Right kidney (tissue), 1 donor: Measurements from ENCODE around the gene PAQR3.
"Not testable (repeated sequence)": the region's sequence is repeated elsewhere in the genome, so short reads cannot be mapped to it uniquely, and the experiment has no call there.

Experiments used
- DNase-seq: peaks from one replicate; pipeline ENCODE4 v3.0.0-alpha.2; 2016

The PAQR3 gene

GRCh38 chr4:78930016-78930629, 9.1 kb downstream of the PAQR3 start:
- DNase-seq: no peak

- no peak for DNase-seq
These were observed 10.4 kb downstream of the PAQR3 start for GRCh38 chr4:78928835-78929234.

GRCh38 chr4:78926826-78927225, 12.4 kb downstream of the PAQR3 start:
- DNase-seq: no peak

- no peak for DNase-seq
These were observed 15.6 kb downstream of the PAQR3 start for GRCh38 chr4:78923464-78924312.

- DNase-seq: no peak
These were observed 17.0 kb downstream of the PAQR3 start for GRCh38 chr4:78922207-78922606.

GRCh38 chr4:78910612-78911011, 28.6 kb downstream of the PAQR3 start:
- DNase-seq: no peak

- DNase-seq: not testable (repeated sequence)
These were observed 30.3 kb downstream of the PAQR3 start for GRCh38 chr4:78908974-78909373.

DNA sequence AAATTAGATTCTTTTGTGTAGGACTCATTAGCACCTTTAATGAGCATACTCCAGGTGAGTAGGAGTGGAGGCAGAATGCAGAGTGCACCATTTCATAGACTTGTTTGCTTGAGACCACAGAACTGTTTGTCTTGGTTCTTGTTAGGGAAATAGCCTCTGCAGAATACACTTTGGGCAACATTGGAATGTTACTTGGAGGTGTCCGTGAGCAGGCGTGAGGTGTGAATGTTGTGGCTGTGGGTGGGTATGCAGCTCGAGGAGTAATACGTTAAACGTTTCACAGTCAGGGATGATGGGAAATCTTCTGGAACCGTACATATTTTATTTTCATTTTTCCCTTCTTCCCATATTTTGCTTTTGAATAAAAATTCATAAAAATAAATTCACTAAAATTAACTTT, 31.6 kb downstream of the PAQR3 start:
- no peak for DNase-seq

DNA sequence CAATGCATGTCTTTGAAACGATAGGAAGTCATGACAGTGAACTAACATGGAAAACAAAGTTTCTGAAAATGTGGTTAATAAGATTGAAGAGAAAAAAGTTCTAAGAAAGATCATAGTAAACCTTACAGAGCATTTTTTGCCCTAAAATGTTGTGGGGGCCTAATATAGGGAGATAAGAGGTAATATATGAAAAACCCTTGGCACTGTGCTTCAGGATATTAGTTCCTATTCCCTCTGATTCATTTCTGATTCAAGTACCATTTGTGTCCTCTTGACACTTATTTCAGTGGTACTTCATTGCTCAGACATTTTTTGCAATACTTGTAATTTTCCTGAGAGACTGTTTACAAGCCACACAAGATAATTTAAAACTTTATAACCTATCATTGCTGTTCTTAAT, 35.1 kb downstream of the PAQR3 start:
- no peak for DNase-seq

DNA sequence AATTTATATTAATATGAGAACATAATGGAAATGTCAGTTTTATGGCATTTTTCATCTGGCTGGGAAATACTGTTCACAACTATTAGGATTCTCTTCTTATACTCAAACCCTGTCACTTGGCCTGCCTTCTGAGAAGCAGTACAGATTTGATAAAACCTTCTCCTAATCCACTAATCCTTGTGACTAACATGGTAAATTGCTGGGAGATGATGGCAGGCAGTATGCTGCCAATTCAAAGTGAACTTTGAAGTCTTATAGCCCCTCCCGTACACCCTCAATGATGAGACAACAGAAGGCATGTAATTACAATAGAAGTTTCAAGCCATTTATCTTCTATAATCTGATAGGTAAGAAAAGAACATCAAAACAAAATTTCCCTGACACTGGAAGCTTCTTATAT, 36.9 kb downstream of the PAQR3 start:
- DNase-seq: no peak

GRCh38 chr4:78901882-78902281, 37.4 kb downstream of the PAQR3 start:
- no peak for DNase-seq

DNA sequence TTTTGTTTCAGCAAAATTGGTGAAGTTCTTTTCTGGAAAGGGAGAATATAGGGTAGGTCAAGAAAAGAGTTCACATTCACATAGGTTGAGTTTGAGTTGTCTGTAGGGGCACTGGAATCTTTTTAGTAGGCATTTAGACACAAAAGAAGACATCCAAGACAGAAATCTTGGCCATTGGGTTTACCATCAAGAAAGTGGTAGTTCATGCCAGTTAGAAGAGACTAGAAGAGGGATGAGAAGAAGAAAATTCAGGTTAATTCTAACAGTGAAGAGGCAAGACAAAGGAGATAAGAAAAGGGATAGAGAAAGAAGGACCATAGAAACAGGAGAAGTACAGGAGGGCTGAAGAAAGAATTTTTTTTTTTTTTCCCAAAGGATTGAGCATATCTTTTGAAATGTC, 39.9 kb downstream of the PAQR3 start:
- DNase-seq: no peak

DNA sequence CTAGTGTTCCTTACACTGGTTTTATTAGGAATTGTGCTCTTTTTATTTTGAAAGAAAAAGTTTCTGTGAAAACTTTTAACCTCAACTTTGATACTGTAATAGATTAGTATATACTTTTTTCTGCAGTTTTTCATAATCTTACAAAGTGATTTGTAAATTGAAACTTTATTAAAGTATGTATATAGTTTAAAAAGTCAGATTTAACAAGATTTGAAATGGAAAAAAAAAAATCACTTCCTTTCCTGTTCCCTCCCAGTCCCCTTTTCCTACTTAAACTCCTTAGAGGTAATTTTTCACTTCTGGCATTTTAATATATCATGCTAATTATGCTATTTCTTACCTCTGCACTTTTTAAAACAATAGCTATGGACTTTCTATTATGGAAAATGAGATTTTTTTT, 49.3 kb downstream of the PAQR3 start:
- DNase-seq: no peak

DNA sequence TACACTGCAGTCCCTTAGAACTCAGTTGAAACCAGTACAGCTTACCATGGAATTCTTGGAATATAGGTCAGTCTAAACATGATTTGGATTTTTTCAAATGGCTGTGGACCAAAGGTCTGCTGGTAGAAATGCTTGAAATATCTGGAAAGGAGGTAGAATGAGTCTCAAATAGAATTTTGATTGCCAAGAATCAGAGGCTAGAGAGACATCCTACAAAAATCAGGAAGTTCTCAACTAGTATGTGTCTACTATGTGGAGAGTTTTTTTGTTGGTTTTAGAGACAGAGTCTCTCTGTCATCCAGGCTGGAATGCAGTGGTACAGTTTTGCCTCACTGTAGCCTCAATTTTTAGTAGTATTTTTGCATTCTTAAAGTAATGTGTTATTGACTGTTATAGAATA, 53.6 kb downstream of the PAQR3 start:
- no peak for DNase-seq

GRCh38 chr4:78880874-78881492, 58.3 kb downstream of the PAQR3 start:
- DNase-seq: no peak

DNA sequence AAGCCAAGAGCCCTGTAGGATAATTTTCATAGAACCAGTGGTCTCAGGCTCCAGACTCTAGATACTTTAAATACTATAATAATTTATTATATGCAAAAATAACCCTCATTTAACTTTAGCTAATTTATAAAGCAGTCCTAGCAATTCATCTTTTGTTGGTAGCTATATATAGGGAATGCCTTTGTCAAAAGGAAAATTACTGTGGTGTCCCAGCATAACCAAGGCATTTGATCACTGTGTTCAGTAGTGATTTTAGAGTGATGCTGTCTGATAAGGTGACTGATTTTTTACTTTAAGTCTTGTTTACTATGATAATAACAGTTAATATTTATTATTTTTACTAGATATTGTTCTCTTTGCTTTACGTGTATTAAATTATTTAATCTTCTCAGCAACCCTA, 61.2 kb downstream of the PAQR3 start:
- no peak for DNase-seq

- no peak for DNase-seq
These were observed 62.5 kb downstream of the PAQR3 start for GRCh38 chr4:78876568-78877320.

- DNase-seq: no peak
These were observed 69.2 kb downstream of the PAQR3 start for GRCh38 chr4:78870056-78870455.

DNA sequence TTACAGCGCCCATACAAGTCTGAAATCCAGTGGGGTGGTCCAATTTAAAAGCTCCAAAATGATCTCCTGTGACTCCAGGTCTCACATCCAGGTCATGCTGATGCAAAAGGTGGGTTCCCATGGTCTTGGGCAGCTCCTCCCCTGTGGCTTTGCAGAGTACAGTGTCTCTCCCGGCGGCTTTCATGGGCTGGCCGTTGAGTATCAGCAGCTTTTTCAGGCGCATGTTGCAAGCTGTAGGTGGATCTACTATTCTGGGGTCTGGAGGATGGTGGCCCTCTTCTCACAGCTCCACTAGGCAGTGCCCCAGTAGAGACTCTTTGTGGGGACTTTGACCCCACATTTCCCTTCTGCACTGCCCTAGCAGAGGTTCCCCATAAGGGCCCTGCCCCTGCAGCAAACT, 70.5 kb downstream of the PAQR3 start:
- DNase-seq: not testable (repeated sequence)

- no peak for DNase-seq
These were observed 73.8 kb downstream of the PAQR3 start for GRCh38 chr4:78865451-78865850.

DNA sequence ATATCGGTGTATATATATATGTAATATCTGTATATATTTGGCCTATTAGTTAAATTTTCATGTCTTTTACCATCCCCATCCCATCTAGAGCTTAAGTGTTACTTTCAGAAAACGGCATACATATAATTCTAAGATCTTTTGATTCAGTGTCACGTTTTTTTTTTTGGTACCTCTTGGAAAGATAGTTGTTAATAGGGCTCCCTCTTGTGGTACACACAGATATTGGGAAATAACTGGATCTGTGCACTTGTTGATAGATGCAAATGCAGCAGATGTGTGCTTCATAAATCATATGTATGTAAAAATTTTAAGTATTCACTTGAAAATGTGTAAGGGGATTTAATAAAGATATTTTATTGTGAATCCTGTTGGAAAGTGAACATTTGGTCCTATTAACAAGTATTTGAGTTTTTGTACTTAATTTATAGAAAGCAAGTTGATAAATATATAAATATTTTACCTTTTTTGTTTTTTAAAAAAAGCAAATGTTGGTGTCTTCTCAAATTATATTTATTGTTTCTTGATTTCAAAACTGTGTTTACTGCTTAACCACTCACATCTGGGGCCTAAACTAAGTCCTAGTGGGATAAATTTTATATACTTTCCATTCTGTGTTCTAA, 74.7 kb downstream of the PAQR3 start:
- no peak for DNase-seq

GRCh38 chr4:78863991-78864390, 75.2 kb downstream of the PAQR3 start:
- DNase-seq: no peak
